NCI-H69 (cell line): ENCODE results near the gene OR2T27.
A peak's percentile ranks its signal among the peaks of the same experiment; 100 is the strongest.
"Not testable (repeated sequence)": the region's sequence is repeated elsewhere in the genome, so short reads cannot be mapped to it uniquely, and the experiment has no call there.

Experiments
- DNase-seq: peaks from one replicate; lab custom pipeline; 2025; lab: John Stamatoyannopoulos, UW

OR2T27 gene

DNA sequence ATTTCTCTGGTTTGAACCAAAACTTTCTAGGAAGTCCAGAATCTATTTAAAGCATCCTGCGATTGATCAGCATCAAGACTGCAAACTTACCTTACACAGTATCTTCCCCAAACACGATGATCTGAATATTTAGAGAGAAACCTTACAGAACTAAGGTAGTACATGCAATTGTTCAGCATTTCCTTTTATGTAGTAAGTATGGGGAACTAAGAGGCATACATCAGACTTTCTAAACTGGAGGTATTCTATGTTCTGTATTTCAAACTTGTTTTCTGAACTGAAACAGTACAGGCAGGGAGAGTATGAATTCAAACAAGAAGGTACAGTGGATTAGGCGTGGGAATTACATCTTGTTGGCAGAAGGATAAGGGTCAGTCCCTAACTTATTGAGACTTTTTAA, at the start of gene OR2T27:
TSS of gene OR2T27 (minus strand) at position 175 of the 400 bp plus-strand sequence. CDS start 4,644 bp downstream, outside the sequence.
- not testable (repeated sequence) for DNase-seq

- DNase-seq = no peak
Measured at GRCh38 chr1:248704606-248705005, 49.3 kb upstream of the OR2T27 start.

GRCh38 chr1:248703674-248704073, 48.3 kb upstream of the OR2T27 start:
- DNase-seq = no peak

- no peak for DNase-seq
Measured at GRCh38 chr1:248702714-248703113, 47.4 kb upstream of the OR2T27 start, which contains the start of gene OR14I1. Gene OR14I1, minus strand, starts transcription at chr1:248702766.

- DNase-seq = no peak
Measured at GRCh38 chr1:248699099-248699498, 43.8 kb upstream of the OR2T27 start.

GRCh38 chr1:248697907-248698306, 42.6 kb upstream of the OR2T27 start:
- DNase-seq = no peak

DNA sequence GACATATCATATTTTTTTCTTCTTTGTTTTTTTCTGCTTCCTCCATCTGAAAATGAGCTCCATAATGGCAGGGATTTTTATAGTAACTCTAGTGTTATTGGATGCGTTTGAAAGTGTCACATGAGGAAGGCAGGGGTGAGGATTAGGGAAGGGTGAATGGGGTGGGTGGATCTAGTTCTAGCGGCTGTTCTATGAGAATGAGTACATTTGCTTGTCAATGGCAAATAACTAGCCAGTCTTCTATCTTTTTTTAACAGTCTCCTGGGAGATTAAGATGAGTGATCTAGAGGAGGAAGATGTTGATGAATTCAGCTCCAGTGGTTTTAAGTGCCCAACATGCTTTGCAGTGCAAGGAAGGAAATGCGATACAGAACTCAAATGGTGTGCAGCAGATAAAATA, 41.4 kb upstream of the OR2T27 start:
- DNase-seq = no peak

- peak; percentile 4 for DNase-seq
Measured at GRCh38 chr1:248696261-248696660, 40.9 kb upstream of the OR2T27 start.

DNA sequence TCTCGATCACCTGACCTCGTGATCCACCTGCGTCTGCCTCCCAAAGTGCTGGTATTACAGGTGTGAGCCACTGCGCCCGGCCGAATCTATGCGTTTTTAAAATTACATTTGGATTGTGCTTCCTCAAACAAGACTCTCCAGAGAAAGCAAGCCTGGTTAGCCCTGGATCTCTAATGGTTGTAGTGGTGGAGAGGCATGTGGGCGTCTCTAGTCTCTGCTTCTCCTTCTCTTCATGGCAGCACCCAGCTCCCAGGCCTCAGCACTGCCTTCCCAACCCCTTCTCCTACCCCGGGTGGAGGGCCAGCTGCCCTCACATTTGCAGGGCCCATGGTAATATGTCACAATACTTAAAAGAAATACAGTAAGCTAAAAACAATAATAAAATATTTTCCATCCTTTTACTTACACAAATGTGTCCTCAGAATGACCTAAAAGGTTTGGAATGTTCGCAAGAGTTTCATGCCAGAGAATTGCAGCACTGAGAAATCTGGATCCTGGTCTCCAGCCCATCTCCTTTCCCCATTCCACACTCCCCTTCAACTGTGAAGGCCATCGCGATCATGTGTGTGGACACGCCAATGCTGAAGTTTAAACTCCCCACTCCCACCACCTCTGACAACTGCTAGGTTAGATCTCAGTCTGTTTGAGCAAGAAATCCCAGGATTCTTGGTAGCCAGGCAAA, 40.3 kb upstream of the OR2T27 start:
- DNase-seq = no peak

DNA sequence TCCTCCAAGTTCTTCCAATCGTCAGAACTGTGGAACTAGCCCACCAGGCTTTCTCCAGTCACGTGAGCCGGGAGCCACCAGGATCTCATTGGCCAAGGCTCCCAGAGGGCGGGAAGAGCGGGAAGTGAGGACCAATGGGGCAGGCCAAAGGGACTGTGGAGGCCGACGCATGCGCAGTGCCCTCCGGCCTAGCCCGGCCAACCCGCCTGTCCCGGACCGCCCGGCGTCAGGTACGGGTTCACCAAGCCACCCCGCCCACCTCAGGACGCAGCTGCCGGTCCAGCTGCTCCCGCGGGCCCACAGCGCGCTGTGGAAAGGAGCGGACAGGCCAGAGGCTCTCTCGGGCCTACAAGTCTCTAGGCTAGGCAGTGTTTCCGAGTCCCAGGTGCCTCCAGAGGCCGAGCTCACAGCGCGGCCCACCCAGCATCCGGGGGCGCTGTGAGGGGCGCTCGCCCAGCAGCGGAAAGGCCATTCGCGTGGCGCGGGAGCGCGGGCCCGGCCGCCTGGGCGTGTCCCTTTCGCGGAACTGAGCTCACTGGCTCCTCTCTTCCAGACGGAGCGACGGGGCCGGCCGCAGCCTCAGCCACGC, 36.3 kb upstream of the OR2T27 start:
- DNase-seq = no peak

- no peak for DNase-seq
Measured at GRCh38 chr1:248688527-248689298, 33.4 kb upstream of the OR2T27 start.

- no peak for DNase-seq
Measured at GRCh38 chr1:248686815-248687214, 31.5 kb upstream of the OR2T27 start.

DNA sequence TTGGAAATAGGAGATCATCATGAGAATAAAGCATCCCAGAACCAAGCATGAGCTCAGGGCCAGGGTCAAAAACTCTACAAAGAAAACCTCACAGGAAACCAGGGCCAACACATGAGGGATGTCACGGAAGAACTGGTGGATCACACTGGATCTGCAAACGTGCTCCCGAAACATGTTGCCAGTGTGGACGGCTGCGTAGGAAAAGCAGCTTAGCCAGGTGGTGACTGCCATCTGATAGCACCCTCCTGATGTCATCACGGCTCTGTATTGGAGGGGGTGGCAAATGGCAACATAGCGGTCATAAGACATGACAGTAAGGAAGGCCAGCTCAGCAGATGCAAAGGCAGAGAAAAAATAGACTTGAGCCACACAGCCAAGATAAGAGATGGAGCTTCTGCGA, 26.3 kb upstream of the OR2T27 start:
- no peak for DNase-seq

GRCh38 chr1:248670003-248670402, 14.7 kb upstream of the OR2T27 start:
- no peak for DNase-seq

GRCh38 chr1:248663453-248664328, 8.4 kb upstream of the OR2T27 start:
- DNase-seq = not testable (repeated sequence)

DNA sequence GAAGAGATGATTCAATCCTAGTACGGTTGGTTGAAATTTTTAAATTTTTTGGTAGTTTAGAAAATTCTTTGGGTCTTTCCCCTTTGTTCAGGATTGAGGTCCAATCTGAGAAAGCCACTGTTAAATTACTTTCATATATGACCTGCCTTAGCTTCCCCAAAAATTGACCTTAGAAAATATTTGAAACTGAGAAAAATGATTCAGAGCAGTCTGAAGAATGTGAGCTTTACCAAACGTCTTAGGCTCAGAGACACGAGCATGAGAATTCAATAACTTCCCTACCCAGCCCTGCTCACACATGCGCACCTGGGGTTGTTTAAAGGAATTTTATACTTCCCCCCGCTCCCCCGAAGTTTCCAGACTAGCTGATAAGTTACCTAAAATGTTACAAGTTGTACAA, 1.5 kb upstream of the OR2T27 start:
- not testable (repeated sequence) for DNase-seq

- not testable (repeated sequence) for DNase-seq
Measured at GRCh38 chr1:248648770-248649536, 6.4 kb downstream of the OR2T27 start.

- DNase-seq = not testable (repeated sequence)
Measured at GRCh38 chr1:248645178-248645577, 10.2 kb downstream of the OR2T27 start, which contains the start of gene OR2T35. Gene OR2T35, minus strand, starts transcription at chr1:248645278. Its CDS starts 6,020 bp downstream, at chr1:248639258.

- not testable (repeated sequence) for DNase-seq
Measured at GRCh38 chr1:248642971-248643651, 12.2 kb downstream of the OR2T27 start.

DNA sequence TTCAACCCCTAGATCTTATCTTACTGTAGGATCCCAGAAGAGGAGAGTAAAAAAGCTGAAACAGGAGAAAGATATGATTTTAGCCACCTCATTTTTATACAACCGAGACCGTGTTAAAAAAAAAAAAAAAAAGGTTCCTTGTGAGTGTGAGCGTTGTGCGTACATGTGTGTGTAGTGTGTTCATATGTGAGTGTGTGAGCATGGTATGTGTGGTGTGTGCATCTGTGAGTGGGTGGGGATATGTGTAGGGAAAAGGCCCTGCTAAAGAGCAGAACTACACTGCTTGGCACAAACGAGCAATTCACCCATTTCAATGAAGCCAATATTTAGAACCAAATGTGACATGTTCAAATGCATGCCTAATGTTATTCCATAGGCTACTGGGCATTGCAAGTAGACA, 13.7 kb downstream of the OR2T27 start:
- not testable (repeated sequence) for DNase-seq
